Breast epithelium (tissue), 4 donors: Measurements from ENCODE around the gene PITX2. TPM values are rescaled to one million over a fixed set of nuclear protein-coding genes. Genes with fewer than 3 reads are reported as not detected.
A peak's percentile ranks its signal among the peaks of the same experiment; 100 is the strongest.

Source experiments
- DNase-seq, 2 donors: peaks; one replicate each; pipeline ENCODE4 v3.0.0-alpha.2; 2019; ENCODE audit warnings: low spot score in 2 of 2
- H3K27ac ChIP-seq, 2 donors: fragments of 200-600 bp; sonication (generic) in 1 of 2; one replicate each; pipeline ENCODE4 v1.5.1; 2016 to 2019; ENCODE audit warnings: mild to moderate bottlenecking in 1 of 2
- H3K27me3 ChIP-seq, 2 donors: fragments of 200-600 bp; sonication (generic) in 1 of 2; one replicate each; pipeline versions ENCODE4 v1.5.1 to v1.6.0; 2017 to 2019; ENCODE audit warnings: control low read depth in 1 of 2, mild to moderate bottlenecking in 1 of 2
- H3K36me3 ChIP-seq: fragments of 200-600 bp; one replicate; pipeline ENCODE4 v1.5.1; 2019
- H3K4me1 ChIP-seq, 2 donors: fragments of 200-600 bp; sonication (generic); one replicate each; pipeline ENCODE4 v1.5.1; 2016 to 2019; ENCODE audit warnings: control low read depth in 1 of 2
- H3K4me3 ChIP-seq, 3 donors: fragments of 200-600 bp; sonication (generic); 1 replicate in 2 of 3; 2 replicates in 1 of 3; pipeline ENCODE4 v1.5.1; 2016 to 2019; ENCODE audit warnings: mild to moderate bottlenecking in 3 of 3, moderate library complexity in 2 of 3
- H3K9me3 ChIP-seq, 2 donors: fragments of 200-600 bp; sonication (generic) in 1 of 2; one replicate each; pipeline ENCODE4 v1.5.1; 2016 to 2019; ENCODE audit warnings: control low read depth in 1 of 2
- POLR2A ChIP-seq: fragments of 450-650 bp; IDR thresholded peaks from one replicate; pipeline ENCODE4 v1.6.1; 2016; ENCODE audit warnings: antibody characterized with exemption, mild to moderate bottlenecking, moderate library complexity
- POLR2AphosphoS5 ChIP-seq, 3 donors: sonication (generic); formaldehyde crosslinking; IDR thresholded peaks; one replicate each; pipeline ENCODE4 v1.6.1; 2017; ENCODE audit warnings: antibody characterized with exemption in 3 of 3
- intact Hi-C: fragments of 100-400 bp; cut with DNase I; formaldehyde crosslinking; loops from one replicate; pipeline ENCODE4 v1.15.1; 2023; ENCODE audit warnings: low total_unique reads
- total RNA-seq, 3 donors: library from RNA; depleted of rRNA; stranded (reverse); fragments of >200 nt; gene quantifications; one replicate each; pipeline ENCODE4 v1.1.0, GENCODE V29; 2016
- TF ChIP-seq, protein P1 (sequence below), 3 donors: fragments of 450-650 bp; IDR thresholded peaks; one replicate each; pipeline ENCODE4 v1.5.1; 2016 to 2017; ENCODE audit warnings: antibody characterized with exemption in 3 of 3, mild to moderate bottlenecking in 3 of 3, moderate library complexity in 3 of 3

The PITX2 gene
- total RNA-seq, 3 donors from 2014 or later, result 0.33 to 2.6 TPM; not detected in 1

GRCh38 chr4:110621839-110622751 is 782 bp downstream of the PITX2 start:
- Histone ChIP-seq H3K9me3 (no peaks in the 10 kb centered on the region), H3K4me1 (no peaks in the 10 kb centered on the region), H3K27me3 (peaks cover 3 to 99% of the 10 kb centered on the region in 2 donors), H3K27ac (no peak overlapping the region), H3K36me3 (no peaks in the 10 kb centered on the region), H3K4me3 (peak overlapping the region; percentile 49 to 72 (median 70))
- intact Hi-C loops, result no loop called here
- TF ChIP-seq POLR2AphosphoS5 (IDR thresholded peaks at IDR 0.05) (no peak), POLR2A (no peak)
- TF ChIP-seq, protein P1, sequence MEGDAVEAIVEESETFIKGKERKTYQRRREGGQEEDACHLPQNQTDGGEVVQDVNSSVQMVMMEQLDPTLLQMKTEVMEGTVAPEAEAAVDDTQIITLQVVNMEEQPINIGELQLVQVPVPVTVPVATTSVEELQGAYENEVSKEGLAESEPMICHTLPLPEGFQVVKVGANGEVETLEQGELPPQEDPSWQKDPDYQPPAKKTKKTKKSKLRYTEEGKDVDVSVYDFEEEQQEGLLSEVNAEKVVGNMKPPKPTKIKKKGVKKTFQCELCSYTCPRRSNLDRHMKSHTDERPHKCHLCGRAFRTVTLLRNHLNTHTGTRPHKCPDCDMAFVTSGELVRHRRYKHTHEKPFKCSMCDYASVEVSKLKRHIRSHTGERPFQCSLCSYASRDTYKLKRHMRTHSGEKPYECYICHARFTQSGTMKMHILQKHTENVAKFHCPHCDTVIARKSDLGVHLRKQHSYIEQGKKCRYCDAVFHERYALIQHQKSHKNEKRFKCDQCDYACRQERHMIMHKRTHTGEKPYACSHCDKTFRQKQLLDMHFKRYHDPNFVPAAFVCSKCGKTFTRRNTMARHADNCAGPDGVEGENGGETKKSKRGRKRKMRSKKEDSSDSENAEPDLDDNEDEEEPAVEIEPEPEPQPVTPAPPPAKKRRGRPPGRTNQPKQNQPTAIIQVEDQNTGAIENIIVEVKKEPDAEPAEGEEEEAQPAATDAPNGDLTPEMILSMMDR (IDR thresholded peaks at IDR 0.05), result no peak
- no peak for DNase-seq

DNA sequence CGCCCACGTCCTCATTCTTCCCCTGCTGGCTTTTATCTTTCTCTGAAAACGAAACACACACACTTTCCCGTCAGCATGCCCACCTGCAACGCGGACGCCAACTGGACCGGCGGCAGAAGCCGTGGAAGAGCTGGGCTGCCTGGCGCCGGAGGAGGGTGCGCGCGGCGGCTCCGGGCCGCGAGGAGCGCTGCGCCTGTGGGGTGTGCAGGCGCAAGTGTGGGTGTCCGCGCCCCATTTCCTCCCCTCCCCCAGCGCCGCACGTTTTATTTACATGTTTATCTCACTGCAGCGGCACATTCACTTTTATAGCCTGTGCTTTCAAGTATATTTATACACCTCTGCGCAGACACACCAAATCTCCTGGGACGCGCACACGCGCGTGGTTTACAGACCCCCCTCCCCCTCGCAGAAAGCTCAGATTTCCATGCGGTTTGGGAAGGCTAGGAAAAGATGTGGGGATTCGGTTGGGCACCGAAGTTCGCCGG is 1.5 kb downstream of the PITX2 start:
- Histone ChIP-seq H3K36me3 (no peaks in the 10 kb centered on the region), H3K4me1 (no peaks in the 10 kb centered on the region), H3K27ac (no peak overlapping the region), H3K4me3 (peak overlapping the region; percentile 49 to 72 (median 70)), H3K9me3 (no peaks in the 10 kb centered on the region), H3K27me3 (peaks cover 3 to 99% of the 10 kb centered on the region in 2 donors)
- TF ChIP-seq POLR2A (no peak), POLR2AphosphoS5 (IDR thresholded peaks at IDR 0.05) (no peak)
- TF ChIP-seq, protein P1 (IDR thresholded peaks at IDR 0.05), result no peak
- intact Hi-C loops, result no loop called here
- DNase-seq, result no peak

GRCh38 chr4:110620691-110621327 is 2.1 kb downstream of the PITX2 start:
- Histone ChIP-seq H3K4me1 (no peaks in the 10 kb centered on the region), H3K27ac (no peak overlapping the region), H3K36me3 (no peaks in the 10 kb centered on the region), H3K4me3 (peak overlapping the region; percentile 49 to 72 (median 70)), H3K9me3 (no peaks in the 10 kb centered on the region), H3K27me3 (peaks cover 5 to 99% of the 10 kb centered on the region in 2 donors)
- TF ChIP-seq POLR2A (no peak), POLR2AphosphoS5 (IDR thresholded peaks at IDR 0.05) (no peak)
- TF ChIP-seq, protein P1 (IDR thresholded peaks at IDR 0.05), result no peak
- intact Hi-C loops, result no loop called here
- DNase-seq, result no peak

DNA sequence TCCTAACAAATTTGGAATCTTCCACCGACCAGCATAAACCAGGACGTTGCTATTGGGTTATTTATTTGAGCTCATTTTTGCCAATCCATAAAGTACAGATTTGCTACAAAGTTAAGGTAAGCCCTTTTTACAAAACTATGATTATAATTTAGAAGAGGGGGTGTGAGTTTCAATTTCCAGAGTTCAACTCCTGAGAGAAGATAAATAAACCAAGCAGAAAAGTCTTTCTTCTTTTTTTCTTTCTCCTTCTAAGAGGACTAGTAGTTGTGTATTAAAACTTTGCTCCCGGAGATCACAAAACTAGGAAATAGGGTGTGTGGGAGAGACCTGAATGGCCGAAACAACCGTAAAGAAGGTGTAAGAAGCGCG is 2.6 kb downstream of the PITX2 start:
- H3K27me3 ChIP-seq, result peaks cover 7 to 99% of the 10 kb centered on the region in 2 donors
- H3K4me3 ChIP-seq, result no peak overlapping the region
- TF ChIP-seq POLR2AphosphoS5 (IDR thresholded peaks at IDR 0.05), result no peak
- no peak for TF ChIP-seq POLR2A
- no peak overlapping the region for H3K27ac ChIP-seq
- no peaks in the 10 kb centered on the region for H3K4me1 ChIP-seq
- DNase-seq, result no peak
- no peaks in the 10 kb centered on the region for H3K36me3 ChIP-seq
- H3K9me3 ChIP-seq, result no peaks in the 10 kb centered on the region
- intact Hi-C loops, result no loop called here

GRCh38 chr4:110619463-110620247 is 3.2 kb downstream of the PITX2 start:
- Histone ChIP-seq H3K4me1 (no peaks in the 10 kb centered on the region), H3K4me3 (peak overlapping the region in 1 of 3 donors; percentile 3), H3K36me3 (no peaks in the 10 kb centered on the region), H3K27me3 (peaks cover 7 to 99% of the 10 kb centered on the region in 2 donors), H3K27ac (no peak overlapping the region), H3K9me3 (no peaks in the 10 kb centered on the region)
- no peak for DNase-seq
- intact Hi-C loops, result no loop called here
- no peak for TF ChIP-seq POLR2A
- TF ChIP-seq, protein P1 (IDR thresholded peaks at IDR 0.05), result no peak
- no peak for TF ChIP-seq POLR2AphosphoS5 (IDR thresholded peaks at IDR 0.05)
